ENCODE data around the gene ATF6B.

The ATF6B gene

GRCh38 chr6:32131439-32131948 lies 3.4 kb upstream of the ATF6B start:
- DNase-seq (ENCODE audit: low spot score) = no peak

GRCh38 chr6:32129297-32130088 lies 1.4 kb upstream of the ATF6B start:
- no peak for DNase-seq (ENCODE audit: low spot score)

- no peak for DNase-seq (ENCODE audit: low spot score)
These were observed 778 bp upstream of the ATF6B start for GRCh38 chr6:32128751-32129296.

- DNase-seq (ENCODE audit: low spot score) = no peak
These were observed 683 bp downstream of the ATF6B start for GRCh38 chr6:32127409-32127716.

GRCh38 chr6:32126880-32127279 lies 1.2 kb downstream of the ATF6B start:
- no peak for DNase-seq (ENCODE audit: low spot score)

- no peak for DNase-seq (ENCODE audit: low spot score)
These were observed 4.4 kb downstream of the ATF6B start for GRCh38 chr6:32123681-32124080.

GRCh38 chr6:32120573-32121059 lies 7.4 kb downstream of the ATF6B start:
- DNase-seq (ENCODE audit: low spot score) = no peak

GRCh38 chr6:32118782-32119628 lies 9.0 kb downstream of the ATF6B start:
- peak; percentile 74 for DNase-seq (ENCODE audit: low spot score)

GRCh38 chr6:32117461-32117860 lies 10.6 kb downstream of the ATF6B start:
- no peak for DNase-seq (ENCODE audit: low spot score)

- DNase-seq (ENCODE audit: low spot score) = peak; percentile 39
These were observed 11.4 kb downstream of the ATF6B start for GRCh38 chr6:32116674-32117073.

GRCh38 chr6:32115623-32116022 lies 12.4 kb downstream of the ATF6B start:
- no peak for DNase-seq (ENCODE audit: low spot score)

- DNase-seq (ENCODE audit: low spot score) = no peak
These were observed 13.2 kb downstream of the ATF6B start for GRCh38 chr6:32114796-32115195.

GRCh38 chr6:32113386-32114352 lies 14.4 kb downstream of the ATF6B start:
- no peak for DNase-seq (ENCODE audit: low spot score)

- no peak for DNase-seq (ENCODE audit: low spot score)
These were observed 15.5 kb downstream of the ATF6B start for GRCh38 chr6:32112431-32112980.

GRCh38 chr6:32111424-32112066 lies 16.5 kb downstream of the ATF6B start:
- no peak for DNase-seq (ENCODE audit: low spot score)

- DNase-seq (ENCODE audit: low spot score) = no peak
These were observed 17.4 kb downstream of the ATF6B start for GRCh38 chr6:32110632-32111031.

GRCh38 chr6:32109765-32110160 lies 18.3 kb downstream of the ATF6B start:
- no peak for DNase-seq (ENCODE audit: low spot score)

- no peak for DNase-seq (ENCODE audit: low spot score)
These were observed 18.8 kb downstream of the ATF6B start, which contains the start of gene TNXB for GRCh38 chr6:32109114-32109764. TSS of gene TNXB (minus strand) at chr6:32109338. CDS start at chr6:32098198, 11,140 bp downstream.

- no peak for DNase-seq (ENCODE audit: low spot score)
These were observed 19.3 kb downstream of the ATF6B start for GRCh38 chr6:32108727-32109113.

- DNase-seq (ENCODE audit: low spot score) = no peak
These were observed 19.9 kb downstream of the ATF6B start for GRCh38 chr6:32108094-32108627.

All from germinal center (tissue), 1 donor.